PC-3 (cell line): ENCODE data around the gene PRSS27. TPM values are rescaled to one million over a fixed set of nuclear protein-coding genes. Genes with fewer than 3 reads are reported as not detected.

ENCODE experiments used
- ATAC-seq: fragments of 200-7000 bp; cut with Tn5 transposase; 2 replicates; pipeline ENCODE4 v1.9.1; 2020; ENCODE audit warnings: mild to moderate bottlenecking, moderate library complexity
- BruUV-seq: library from RNA; stranded (reverse); fragments of 400-500 nt; replicated peaks from 2 replicates; lab custom pipeline; 2021; lab: Mats Ljungman, UMichigan
- CTCF ChIA-PET: fragments of 300-600 bp; sonication (Branson Sonifier 250); formaldehyde crosslinking; loops from one replicate; lab custom pipeline; 2022; ENCODE audit warnings: antibody characterized with exemption; lab: Charles Lee
- POLR2A ChIA-PET: fragments of 300-600 bp; sonication (Branson Sonifier 250); formaldehyde crosslinking; loops from one replicate; lab custom pipeline; 2022; ENCODE audit warnings: antibody characterized with exemption; ENCODE audit not compliant: unreplicated experiment; lab: Charles Lee
- DNase-seq: peaks from one replicate; pipeline ENCODE4 v3.0.0-alpha.2; 2015
- H2AFZ ChIP-seq: fragments of 300-600 bp; sonication (generic); 2 replicates; pipeline ENCODE4 v1.6.0; 2016; ENCODE audit warnings: antibody characterized with exemption, low read length
- H3F3A ChIP-seq: fragments of 300-600 bp; sonication (generic); one replicate; pipeline ENCODE4 v1.6.0; 2017; ENCODE audit warnings: antibody characterized with exemption, low read length, control low read depth, mild to moderate bottlenecking; ENCODE audit not compliant: unreplicated experiment
- H3K27ac ChIP-seq: fragments of 300-600 bp; sonication (generic); 2 replicates; pipeline ENCODE4 v1.5.1; 2016; ENCODE audit warnings: mild to moderate bottlenecking, low read length
- H3K27me3 ChIP-seq: fragments of 300-600 bp; sonication (generic); 2 replicates; pipeline ENCODE4 v1.6.1; 2016; ENCODE audit warnings: low read length, mixed read lengths
- H3K36me3 ChIP-seq: fragments of 300-600 bp; sonication (generic); 2 replicates; pipeline ENCODE4 v1.6.1; 2016; ENCODE audit warnings: low read depth, mixed run types, low read length, mixed read lengths
- H3K4me1 ChIP-seq: fragments of 300-600 bp; sonication (generic); 2 replicates; pipeline ENCODE4 v1.5.1; 2016; ENCODE audit warnings: low read length; ENCODE audit not compliant: insufficient read depth
- H3K4me2 ChIP-seq: fragments of 300-600 bp; sonication (generic); 2 replicates; pipeline ENCODE4 v1.6.0; 2016; ENCODE audit warnings: low read length
- H3K4me3 ChIP-seq: fragments of 300-600 bp; sonication (generic); 2 replicates; pipeline ENCODE4 v1.5.1; 2016; ENCODE audit warnings: mild to moderate bottlenecking, low read length, mixed read lengths
- H3K79me2 ChIP-seq: fragments of 300-600 bp; sonication (generic); 2 replicates; pipeline ENCODE4 v1.6.1; 2017; ENCODE audit warnings: low read length, mixed read lengths
- H3K9ac ChIP-seq: fragments of 300-600 bp; sonication (generic); 2 replicates; pipeline ENCODE4 v1.6.0; 2016; ENCODE audit warnings: mild to moderate bottlenecking, low read length
- H3K9me2 ChIP-seq: fragments of 300-600 bp; sonication (generic); replicated peaks from 2 replicates; pipeline ENCODE4 v1.6.1; 2016; ENCODE audit warnings: mixed run types, low read length, mixed read lengths
- H3K9me3 ChIP-seq: fragments of 300-600 bp; sonication (generic); 2 replicates; pipeline ENCODE4 v1.6.1; 2016; ENCODE audit warnings: low read length, mixed read lengths
- H4K20me1 ChIP-seq: fragments of 300-600 bp; sonication (generic); 2 replicates; pipeline ENCODE4 v1.6.1; 2016; ENCODE audit warnings: low read length, mixed read lengths
- EZH2 ChIP-seq: fragments of 300-600 bp; sonication (generic); IDR thresholded peaks from one replicate; pipeline ENCODE4 v1.6.1; 2017; ENCODE audit warnings: antibody characterized with exemption, mild to moderate bottlenecking, low read length; ENCODE audit not compliant: unreplicated experiment
- EZH2phosphoT487 ChIP-seq: fragments of 300-600 bp; sonication (generic); IDR thresholded peaks from 2 replicates; pipeline ENCODE4 v1.6.1; 2018; ENCODE audit warnings: mild to moderate bottlenecking, antibody characterized with exemption, low read length, borderline replicate concordance
- intact Hi-C: fragments of 100-400 bp; cut with micrococcal nuclease; formaldehyde crosslinking; loops from 2 replicates; pipeline ENCODE4 v1.9.0; 2023
- total RNA-seq: library from RNA; depleted of rRNA; stranded (reverse); fragments of >200 nt; gene quantifications from 2 replicates; pipeline ENCODE4 v1.2.3, GENCODE V29; 2014
- TF ChIP-seq, protein P1 (sequence below): fragments of 300-600 bp; sonication (generic); conservative IDR thresholded peaks from 2 replicates; pipeline ENCODE4 v1.5.1; 2017; ENCODE audit warnings: antibody characterized with exemption, low read depth, mild to moderate bottlenecking, low read length

PRSS27 gene
- total RNA-seq, 1 experiment from 2014 or later, result 1.2 TPM

DNA sequence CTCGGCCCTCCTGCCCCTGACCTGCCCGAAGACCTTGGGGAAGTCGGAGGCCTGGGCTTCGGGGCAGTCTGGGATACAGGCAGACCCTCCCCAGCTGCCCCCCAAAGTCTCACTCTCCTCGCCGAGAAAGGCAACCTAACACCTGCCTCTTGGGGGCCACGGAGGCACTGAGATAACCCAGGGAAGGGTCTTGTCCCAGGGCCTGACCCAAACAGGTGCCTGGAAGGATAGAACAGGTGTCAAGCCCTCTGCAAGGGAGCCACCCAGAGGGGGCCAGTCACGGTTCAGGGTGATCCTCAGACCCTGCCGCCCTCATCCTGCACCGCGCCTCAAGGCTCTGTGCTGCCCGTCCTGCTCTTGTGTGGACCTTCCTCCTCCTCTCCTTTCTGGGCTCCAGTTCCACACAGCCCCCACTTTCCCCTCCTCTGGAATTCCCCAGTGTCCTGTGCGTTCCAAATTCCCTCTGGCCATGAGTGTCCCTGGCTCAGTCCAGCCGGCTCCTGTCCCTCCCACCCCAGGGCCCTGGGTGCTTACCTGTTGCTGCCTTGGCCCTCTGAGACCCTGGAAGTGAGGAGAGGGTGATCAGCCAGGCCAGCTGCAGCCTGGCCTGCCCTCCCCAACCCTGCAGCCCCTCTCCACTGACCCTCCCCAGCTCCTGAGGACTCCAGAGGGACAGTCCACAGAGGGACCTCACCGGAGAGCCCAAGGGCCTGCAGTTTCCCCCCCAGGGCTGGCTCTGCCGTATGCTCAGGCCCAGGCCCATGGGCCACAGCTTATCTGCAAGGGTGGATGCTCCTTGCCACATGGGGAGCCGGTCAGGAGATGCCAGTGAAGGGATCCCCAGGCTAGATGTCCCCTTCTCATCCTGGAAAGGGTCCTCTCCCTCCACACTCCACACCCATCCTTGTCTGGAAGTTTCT lies 3.8 kb downstream of the PRSS27 start:
- BruUV-seq, result no TSS peak
- no peak overlapping the region for H3K27ac ChIP-seq
- ATAC-seq, result no peak
- no peak overlapping the region for H2AFZ ChIP-seq
- H3K4me2 ChIP-seq, result no peak overlapping the region
- ChIA-PET POLR2A (interaction anchor here (0.5 to 0.6 kb wide), 2 partner anchors 123 to 1867 kb away, joined by 3 to 4 read pairs; no protein-coding TSS in a partner anchor), CTCF (no interaction called here)
- no peak overlapping the region for H3K9ac ChIP-seq
- no peaks in the 10 kb centered on the region for H3K9me2 ChIP-seq
- H3K79me2 ChIP-seq, result no peaks in the 10 kb centered on the region
- intact Hi-C loops, result no loop called here
- no peak for DNase-seq
- H3K4me1 ChIP-seq, result peaks cover 15% of the 10 kb centered on the region
- H3K4me3 ChIP-seq, result no peak overlapping the region
- H3F3A ChIP-seq, result no peaks in the 10 kb centered on the region
- no peaks in the 10 kb centered on the region for H4K20me1 ChIP-seq
- TF ChIP-seq EZH2phosphoT487, result no peak
- no peak for TF ChIP-seq EZH2
- TF ChIP-seq, protein P1, sequence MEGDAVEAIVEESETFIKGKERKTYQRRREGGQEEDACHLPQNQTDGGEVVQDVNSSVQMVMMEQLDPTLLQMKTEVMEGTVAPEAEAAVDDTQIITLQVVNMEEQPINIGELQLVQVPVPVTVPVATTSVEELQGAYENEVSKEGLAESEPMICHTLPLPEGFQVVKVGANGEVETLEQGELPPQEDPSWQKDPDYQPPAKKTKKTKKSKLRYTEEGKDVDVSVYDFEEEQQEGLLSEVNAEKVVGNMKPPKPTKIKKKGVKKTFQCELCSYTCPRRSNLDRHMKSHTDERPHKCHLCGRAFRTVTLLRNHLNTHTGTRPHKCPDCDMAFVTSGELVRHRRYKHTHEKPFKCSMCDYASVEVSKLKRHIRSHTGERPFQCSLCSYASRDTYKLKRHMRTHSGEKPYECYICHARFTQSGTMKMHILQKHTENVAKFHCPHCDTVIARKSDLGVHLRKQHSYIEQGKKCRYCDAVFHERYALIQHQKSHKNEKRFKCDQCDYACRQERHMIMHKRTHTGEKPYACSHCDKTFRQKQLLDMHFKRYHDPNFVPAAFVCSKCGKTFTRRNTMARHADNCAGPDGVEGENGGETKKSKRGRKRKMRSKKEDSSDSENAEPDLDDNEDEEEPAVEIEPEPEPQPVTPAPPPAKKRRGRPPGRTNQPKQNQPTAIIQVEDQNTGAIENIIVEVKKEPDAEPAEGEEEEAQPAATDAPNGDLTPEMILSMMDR, result no peak
- no peaks in the 10 kb centered on the region for H3K36me3 ChIP-seq
- no peaks in the 10 kb centered on the region for H3K9me3 ChIP-seq
- no peaks in the 10 kb centered on the region for H3K27me3 ChIP-seq

DNA sequence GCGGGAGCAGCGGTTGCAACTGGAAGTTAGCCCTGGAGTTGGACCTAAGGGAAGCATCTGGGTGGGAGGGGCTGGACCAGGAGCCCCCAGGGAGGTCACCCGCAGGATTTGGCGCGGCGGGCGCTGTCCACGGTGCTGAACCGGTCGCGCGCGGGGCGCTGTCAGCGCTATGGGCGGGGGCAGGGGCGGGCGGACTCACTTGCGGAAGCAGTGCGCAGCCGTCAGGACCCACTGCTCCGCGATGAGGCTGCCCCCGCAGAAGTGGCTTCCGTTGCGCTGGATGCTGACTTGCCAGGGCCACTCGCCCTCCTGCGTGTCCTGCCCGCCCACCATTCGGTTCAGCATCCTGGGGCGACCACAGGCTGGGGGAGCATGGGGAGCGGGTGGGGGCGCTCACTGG lies 4.5 kb downstream of the PRSS27 start:
- H3K9ac ChIP-seq, result no peak overlapping the region
- no peak for ATAC-seq
- no peaks in the 10 kb centered on the region for H3K9me3 ChIP-seq
- no peaks in the 10 kb centered on the region for H3K27me3 ChIP-seq
- H3K79me2 ChIP-seq, result no peaks in the 10 kb centered on the region
- no peaks in the 10 kb centered on the region for H3K9me2 ChIP-seq
- H3K4me3 ChIP-seq, result no peak overlapping the region
- intact Hi-C loops, result no loop called here
- ChIA-PET CTCF (no interaction called here), POLR2A (no interaction called here)
- H3K36me3 ChIP-seq, result no peaks in the 10 kb centered on the region
- H3F3A ChIP-seq, result no peaks in the 10 kb centered on the region
- no peak for DNase-seq
- H3K4me2 ChIP-seq, result no peak overlapping the region
- H4K20me1 ChIP-seq, result no peaks in the 10 kb centered on the region
- TF ChIP-seq, protein P1, result no peak
- TF ChIP-seq EZH2, result no peak
- TF ChIP-seq EZH2phosphoT487, result no peak
- peaks cover 15% of the 10 kb centered on the region for H3K4me1 ChIP-seq
- BruUV-seq, result no TSS peak
- H2AFZ ChIP-seq, result no peak overlapping the region
- no peak overlapping the region for H3K27ac ChIP-seq

DNA sequence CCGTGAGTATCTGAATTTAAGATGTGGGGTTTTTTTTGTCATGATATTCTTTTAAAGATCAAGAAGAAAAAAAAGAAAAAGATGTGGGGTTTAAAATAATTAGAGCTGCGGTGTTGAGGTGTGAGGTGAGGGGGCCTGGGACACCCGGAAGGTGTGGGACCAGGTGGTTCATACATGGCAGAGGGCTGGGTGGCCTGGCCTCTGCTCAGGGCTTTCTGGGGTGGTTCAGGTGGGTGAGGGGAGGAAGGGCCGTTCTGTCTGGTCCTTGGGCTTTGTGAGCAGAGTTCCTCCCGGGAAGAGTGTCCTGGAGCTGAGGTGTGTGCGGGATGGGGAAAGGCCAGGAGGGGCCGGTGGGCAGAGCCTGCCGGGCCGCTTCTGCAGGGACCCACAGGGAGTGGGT lies 5.0 kb downstream of the PRSS27 start:
- H3K27ac ChIP-seq, result no peak overlapping the region
- H3F3A ChIP-seq, result no peaks in the 10 kb centered on the region
- H3K36me3 ChIP-seq, result no peaks in the 10 kb centered on the region
- BruUV-seq, result no TSS peak
- intact Hi-C loops, result no loop called here
- no peaks in the 10 kb centered on the region for H3K9me2 ChIP-seq
- no peak overlapping the region for H3K4me2 ChIP-seq
- ChIA-PET POLR2A (no interaction called here), CTCF (no interaction called here)
- H3K9me3 ChIP-seq, result no peaks in the 10 kb centered on the region
- no peak overlapping the region for H2AFZ ChIP-seq
- no peak for TF ChIP-seq EZH2phosphoT487
- TF ChIP-seq, protein P1, result no peak
- TF ChIP-seq EZH2, result no peak
- DNase-seq (no peak), ATAC-seq (no peak)
- H3K4me3 ChIP-seq, result no peak overlapping the region
- H3K79me2 ChIP-seq, result no peaks in the 10 kb centered on the region
- no peak overlapping the region for H3K9ac ChIP-seq
- H3K27me3 ChIP-seq, result no peaks in the 10 kb centered on the region
- H3K4me1 ChIP-seq, result peaks cover 13% of the 10 kb centered on the region
- no peaks in the 10 kb centered on the region for H4K20me1 ChIP-seq
